ENCODE measurements around the gene MYT1.
"Not testable (repeated sequence)": the region's sequence is repeated elsewhere in the genome, so short reads cannot be mapped to it uniquely, and the experiment has no call there.

The MYT1 gene

GRCh38 chr20:64234921-64235565, 70.8 kb downstream of the MYT1 start:
- not testable (repeated sequence) for FAIRE-seq

- no peak for FAIRE-seq
Observed at GRCh38 chr20:64236137-64237088, 72.2 kb downstream of the MYT1 start.

- no peak for FAIRE-seq
Observed at GRCh38 chr20:64237316-64237715, 73.1 kb downstream of the MYT1 start.

GRCh38 chr20:64238115-64238825, 74.0 kb downstream of the MYT1 start:
- FAIRE-seq: no peak

- FAIRE-seq: no peak
Observed at GRCh38 chr20:64238851-64239387, 74.7 kb downstream of the MYT1 start.

GRCh38 chr20:64239449-64240242, 75.4 kb downstream of the MYT1 start:
- FAIRE-seq: no peak

- FAIRE-seq: no peak
Observed at GRCh38 chr20:64240243-64241015, 76.2 kb downstream of the MYT1 start.

- no peak for FAIRE-seq
Observed at GRCh38 chr20:64241061-64241460, 76.8 kb downstream of the MYT1 start.

GRCh38 chr20:64242003-64242796, 77.9 kb downstream of the MYT1 start:
- no peak for FAIRE-seq

GRCh38 chr20:64242797-64243475, 78.7 kb downstream of the MYT1 start:
- no peak for FAIRE-seq

- FAIRE-seq: no peak
Observed at GRCh38 chr20:64244281-64244805, 80.1 kb downstream of the MYT1 start.

- FAIRE-seq: no peak
Observed at GRCh38 chr20:64244870-64245603, 80.8 kb downstream of the MYT1 start.

- no peak for FAIRE-seq
Observed at GRCh38 chr20:64245746-64246595, 81.7 kb downstream of the MYT1 start.

- no peak for FAIRE-seq
Observed at GRCh38 chr20:64246616-64247306, 82.5 kb downstream of the MYT1 start.

- no peak for FAIRE-seq
Observed at GRCh38 chr20:64247307-64247618, 83.0 kb downstream of the MYT1 start.

- FAIRE-seq: no peak
Observed at GRCh38 chr20:64247970-64248841, 84.0 kb downstream of the MYT1 start.

All from colon (tissue), 2 donors.